T47D (cell line): ENCODE results near the gene CACNG7.

Source experiments
- DNase-seq, 2 experiments: peaks; one replicate each; pipeline versions ENCODE4 v3.0.0 to v3.0.0-alpha.2; 2011 to 2012; ENCODE audit warnings: low read depth in 1 of 2, low spot score in 1 of 2
- JUND ChIP-seq: IDR thresholded peaks from 2 replicates; pipeline ENCODE4 v1.6.1; 2012; ENCODE audit warnings: low read depth
- in situ Hi-C: cut with HindIII; loops from 2 replicates; pipeline ENCODE4 v1.10.0; 2016; ENCODE audit warnings: low sequenced_read_pairs, low pct_unique_long_range_greater_than_20kb

CACNG7 gene

GRCh38 chr19:53871454-53871853, 37.6 kb upstream of the CACNG7 start:
- TF ChIP-seq JUND, result no peak
- DNase-seq, result no peak
- in situ Hi-C loops, result no loop called here

- DNase-seq, result no peak
- in situ Hi-C loops, result no loop called here
- TF ChIP-seq JUND, result no peak
Observed at GRCh38 chr19:53872762-53873161, 36.3 kb upstream of the CACNG7 start.

GRCh38 chr19:53873773-53874605, 35.1 kb upstream of the CACNG7 start:
- no peak for DNase-seq
- no peak for TF ChIP-seq JUND
- in situ Hi-C loops, result no loop called here

GRCh38 chr19:53874606-53874990, 34.5 kb upstream of the CACNG7 start:
- no peak for TF ChIP-seq JUND
- in situ Hi-C loops, result no loop called here
- DNase-seq, result no peak

GRCh38 chr19:53875602-53876325, 33.3 kb upstream of the CACNG7 start:
- no peak for DNase-seq
- TF ChIP-seq JUND, result no peak
- in situ Hi-C loops, result no loop called here

- DNase-seq, result no peak
- no peak for TF ChIP-seq JUND
- in situ Hi-C loops, result no loop called here
Observed at GRCh38 chr19:53876651-53877224, 32.3 kb upstream of the CACNG7 start.

- no peak for DNase-seq
- TF ChIP-seq JUND, result no peak
- in situ Hi-C loops, result no loop called here
Observed at GRCh38 chr19:53877361-53877766, 31.7 kb upstream of the CACNG7 start.

GRCh38 chr19:53878776-53879139, 30.3 kb upstream of the CACNG7 start:
- no peak for DNase-seq
- TF ChIP-seq JUND, result no peak
- in situ Hi-C loops, result no loop called here

- DNase-seq, result peak; percentile 77 to 82
- no peak for TF ChIP-seq JUND
- in situ Hi-C loops, result no loop called here
Observed at GRCh38 chr19:53879140-53880081, 29.7 kb upstream of the CACNG7 start.

- no peak for DNase-seq
- in situ Hi-C loops, result no loop called here
- no peak for TF ChIP-seq JUND
Observed at GRCh38 chr19:53880711-53881481, 28.2 kb upstream of the CACNG7 start.

GRCh38 chr19:53881482-53882390, 27.3 kb upstream of the CACNG7 start, which contains the start of gene PRKCG:
PRKCG (plus strand) TSS chr19:53882197; CDS start chr19:53882495, 298 bp downstream.
- peak in 1 of 2 experiments; percentile 61 for DNase-seq
- no peak for TF ChIP-seq JUND
- in situ Hi-C loops, result no loop called here
